ENCODE results near the gene CDC7.
"Not testable (repeated sequence)": the region's sequence is repeated elsewhere in the genome, so short reads cannot be mapped to it uniquely, and the experiment has no call there.

Gene CDC7

GRCh38 chr1:91500756-91501522 is at the start of gene CDC7:
Gene CDC7, plus strand, starts transcription at chr1:91500851. Its CDS starts 866 bp downstream, at chr1:91501717.
- H3K4me3 ChIP-seq (ENCODE audit: low read length) = peak within 1 kb of the TSS; percentile 73
- TF ChIP-seq ZNF274 (IDR thresholded peaks at IDR 0.05; ENCODE audit: low read depth, low read length) = no peak

GRCh38 chr1:91454136-91454535 is 46.5 kb upstream of the CDC7 start:
- H3K4me3 ChIP-seq (ENCODE audit: low read length) = no peak overlapping the region
- TF ChIP-seq ZNF274 (IDR thresholded peaks at IDR 0.05; ENCODE audit: low read depth, low read length) = no peak

GRCh38 chr1:91455334-91455733 is 45.3 kb upstream of the CDC7 start:
- TF ChIP-seq ZNF274 (IDR thresholded peaks at IDR 0.05; ENCODE audit: low read depth, low read length) = no peak
- H3K4me3 ChIP-seq (ENCODE audit: low read length) = no peak overlapping the region

- no peak overlapping the region for H3K4me3 ChIP-seq (ENCODE audit: low read length)
- TF ChIP-seq ZNF274 (IDR thresholded peaks at IDR 0.05; ENCODE audit: low read depth, low read length) = no peak
These were observed 44.8 kb upstream of the CDC7 start for GRCh38 chr1:91455896-91456295.

- not testable (repeated sequence) for H3K4me3 ChIP-seq (ENCODE audit: low read length)
These were observed 35.3 kb upstream of the CDC7 start for GRCh38 chr1:91465350-91465749.

- no peak for TF ChIP-seq ZNF274 (IDR thresholded peaks at IDR 0.05; ENCODE audit: low read depth, low read length)
- H3K4me3 ChIP-seq (ENCODE audit: low read length) = no peak overlapping the region
These were observed 24.0 kb upstream of the CDC7 start for GRCh38 chr1:91476533-91477217.

GRCh38 chr1:91487469-91487868 is 13.2 kb upstream of the CDC7 start:
- no peak overlapping the region for H3K4me3 ChIP-seq (ENCODE audit: low read length)
- TF ChIP-seq ZNF274 (IDR thresholded peaks at IDR 0.05; ENCODE audit: low read depth, low read length) = no peak

- no peak for TF ChIP-seq ZNF274 (IDR thresholded peaks at IDR 0.05; ENCODE audit: low read depth, low read length)
These were observed 10.2 kb upstream of the CDC7 start for GRCh38 chr1:91490501-91490900.

GRCh38 chr1:91498035-91498434 is 2.6 kb upstream of the CDC7 start:
- no peak for TF ChIP-seq ZNF274 (IDR thresholded peaks at IDR 0.05; ENCODE audit: low read depth, low read length)
- no peak overlapping the region for H3K4me3 ChIP-seq (ENCODE audit: low read length)

More at GRCh38 chr1:91490501-91490900, 10.2 kb upstream of the CDC7 start:
- H3K4me3 ChIP-seq (ENCODE audit: low read length) = no peak overlapping the region

- TF ChIP-seq ZNF274 (IDR thresholded peaks at IDR 0.05; ENCODE audit: low read depth, low read length) = no peak
- H3K4me3 ChIP-seq (ENCODE audit: low read length) = no peak overlapping the region
These were observed 2.0 kb upstream of the CDC7 start for GRCh38 chr1:91498498-91499245.

- no peak for TF ChIP-seq ZNF274 (IDR thresholded peaks at IDR 0.05; ENCODE audit: low read depth, low read length)
- H3K4me3 ChIP-seq (ENCODE audit: low read length) = no peak overlapping the region
These were observed 1.3 kb upstream of the CDC7 start for GRCh38 chr1:91499346-91499745.

- no peak for TF ChIP-seq ZNF274 (IDR thresholded peaks at IDR 0.05; ENCODE audit: low read depth, low read length)
- H3K4me3 ChIP-seq (ENCODE audit: low read length) = peak overlapping the region; percentile 73; the same call in 1 of the 2 replicates
These were observed 521 bp upstream of the CDC7 start for GRCh38 chr1:91499904-91500755.

GRCh38 chr1:91501523-91501851 is 836 bp downstream of the CDC7 start:
- TF ChIP-seq ZNF274 (IDR thresholded peaks at IDR 0.05; ENCODE audit: low read depth, low read length) = no peak
- peak overlapping the region; percentile 73 for H3K4me3 ChIP-seq (ENCODE audit: low read length)
